Loucy (cell line): ENCODE measurements around the gene STMND1.

Experiments
- H2AFZ ChIP-seq: fragments of 200-600 bp; sonication (generic); 2 replicates; pipeline ENCODE4 v1.6.0; 2016; ENCODE audit warnings: antibody characterized with exemption, mild to moderate bottlenecking, low read length, moderate library complexity
- H3F3A ChIP-seq: fragments of 200-600 bp; 2 replicates; pipeline ENCODE4 v1.6.0; 2016; ENCODE audit warnings: antibody characterized with exemption, low read depth, mild to moderate bottlenecking
- H3K27me3 ChIP-seq: fragments of 200-600 bp; sonication (generic); 2 replicates; pipeline ENCODE4 v1.6.1; 2014; ENCODE audit warnings: low read length, mild to moderate bottlenecking; ENCODE audit not compliant: insufficient read depth, poor library complexity, severe bottlenecking
- H3K36me3 ChIP-seq: fragments of 200-600 bp; sonication (generic); 2 replicates; pipeline ENCODE4 v1.6.1; 2016; ENCODE audit warnings: low read length; ENCODE audit not compliant: insufficient read depth
- H3K4me1 ChIP-seq: fragments of 200-600 bp; sonication (generic); 2 replicates; pipeline ENCODE4 v1.5.1; 2014; ENCODE audit warnings: low read length, mild to moderate bottlenecking; ENCODE audit not compliant: insufficient read depth, poor library complexity, severe bottlenecking
- H3K4me2 ChIP-seq: fragments of 200-600 bp; sonication (generic); 2 replicates; pipeline ENCODE4 v1.6.0; 2014; ENCODE audit warnings: antibody characterized with exemption, low read length, low read depth, mild to moderate bottlenecking; ENCODE audit not compliant: poor library complexity, severe bottlenecking
- H3K4me3 ChIP-seq: fragments of 200-600 bp; sonication (generic); 2 replicates; pipeline ENCODE4 v1.5.1; 2014; ENCODE audit warnings: low read length, mild to moderate bottlenecking, mixed read lengths; ENCODE audit not compliant: poor library complexity, severe bottlenecking
- H3K79me2 ChIP-seq: fragments of 200-600 bp; sonication (generic); 2 replicates; pipeline ENCODE4 v1.6.1; 2014; ENCODE audit warnings: low read length; ENCODE audit not compliant: insufficient read depth
- H3K9ac ChIP-seq: fragments of 200-600 bp; sonication (generic); 2 replicates; pipeline ENCODE4 v1.6.0; 2014; ENCODE audit warnings: mild to moderate bottlenecking, low read depth, low read length, moderate library complexity; ENCODE audit not compliant: poor library complexity, severe bottlenecking
- H3K9me2 ChIP-seq: fragments of 200-600 bp; sonication (generic); replicated peaks from 2 replicates; pipeline ENCODE4 v1.6.1; 2016; ENCODE audit warnings: low read depth, low read length, mixed read lengths
- H3K9me3 ChIP-seq: fragments of 200-600 bp; sonication (generic); 2 replicates; pipeline ENCODE4 v1.6.1; 2014; ENCODE audit warnings: mild to moderate bottlenecking, antibody characterized with exemption, low read length, low read depth; ENCODE audit not compliant: insufficient read depth
- H4K20me1 ChIP-seq: fragments of 200-600 bp; sonication (generic); 2 replicates; pipeline ENCODE4 v1.6.0; 2014; ENCODE audit warnings: antibody characterized with exemption, low read length, mild to moderate bottlenecking; ENCODE audit not compliant: insufficient read depth, poor library complexity, severe bottlenecking
- EZH2phosphoT487 ChIP-seq: fragments of 200-600 bp; IDR thresholded peaks from 2 replicates; pipeline ENCODE4 v1.6.1; 2018; ENCODE audit warnings: antibody characterized with exemption, mild to moderate bottlenecking, moderate library complexity, borderline replicate concordance
- TF ChIP-seq, protein P1 (sequence below): fragments of 200-600 bp; sonication (generic); conservative IDR thresholded peaks from 2 replicates; pipeline ENCODE4 v1.5.1; 2014; ENCODE audit warnings: mild to moderate bottlenecking, antibody characterized with exemption, low read length

Gene STMND1

DNA sequence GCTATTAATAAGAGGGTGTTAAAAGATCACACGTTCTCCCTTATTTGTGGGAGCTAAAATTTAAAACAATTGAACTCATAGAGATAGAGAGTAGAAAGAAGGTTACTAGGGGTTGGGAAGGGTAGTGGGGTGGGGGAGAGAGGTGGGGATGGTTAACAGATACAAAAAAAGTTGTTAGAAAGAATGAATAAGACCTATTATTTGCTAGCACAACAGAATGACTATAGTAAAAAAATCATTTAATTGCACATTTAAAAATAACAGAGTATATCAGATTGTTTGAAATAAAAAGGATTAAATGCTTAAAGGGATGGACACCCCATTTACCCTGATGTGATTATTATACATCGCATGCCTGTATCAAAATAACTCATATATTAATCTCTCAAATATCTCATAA, 43.3 kb upstream of the STMND1 start:
- no peaks in the 10 kb centered on the region for H3F3A ChIP-seq
- H3K9ac ChIP-seq: no peak overlapping the region
- no peak overlapping the region for H3K4me2 ChIP-seq
- H3K79me2 ChIP-seq: no peaks in the 10 kb centered on the region
- H3K4me1 ChIP-seq: no peaks in the 10 kb centered on the region
- H3K9me3 ChIP-seq: no peaks in the 10 kb centered on the region
- H2AFZ ChIP-seq: no peak overlapping the region
- no peaks in the 10 kb centered on the region for H3K27me3 ChIP-seq
- no peak overlapping the region for H3K4me3 ChIP-seq
- TF ChIP-seq, protein P1, sequence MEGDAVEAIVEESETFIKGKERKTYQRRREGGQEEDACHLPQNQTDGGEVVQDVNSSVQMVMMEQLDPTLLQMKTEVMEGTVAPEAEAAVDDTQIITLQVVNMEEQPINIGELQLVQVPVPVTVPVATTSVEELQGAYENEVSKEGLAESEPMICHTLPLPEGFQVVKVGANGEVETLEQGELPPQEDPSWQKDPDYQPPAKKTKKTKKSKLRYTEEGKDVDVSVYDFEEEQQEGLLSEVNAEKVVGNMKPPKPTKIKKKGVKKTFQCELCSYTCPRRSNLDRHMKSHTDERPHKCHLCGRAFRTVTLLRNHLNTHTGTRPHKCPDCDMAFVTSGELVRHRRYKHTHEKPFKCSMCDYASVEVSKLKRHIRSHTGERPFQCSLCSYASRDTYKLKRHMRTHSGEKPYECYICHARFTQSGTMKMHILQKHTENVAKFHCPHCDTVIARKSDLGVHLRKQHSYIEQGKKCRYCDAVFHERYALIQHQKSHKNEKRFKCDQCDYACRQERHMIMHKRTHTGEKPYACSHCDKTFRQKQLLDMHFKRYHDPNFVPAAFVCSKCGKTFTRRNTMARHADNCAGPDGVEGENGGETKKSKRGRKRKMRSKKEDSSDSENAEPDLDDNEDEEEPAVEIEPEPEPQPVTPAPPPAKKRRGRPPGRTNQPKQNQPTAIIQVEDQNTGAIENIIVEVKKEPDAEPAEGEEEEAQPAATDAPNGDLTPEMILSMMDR: no peak
- no peak for TF ChIP-seq EZH2phosphoT487
- H3K9me2 ChIP-seq: no peaks in the 10 kb centered on the region
- no peaks in the 10 kb centered on the region for H4K20me1 ChIP-seq
- no peaks in the 10 kb centered on the region for H3K36me3 ChIP-seq

DNA sequence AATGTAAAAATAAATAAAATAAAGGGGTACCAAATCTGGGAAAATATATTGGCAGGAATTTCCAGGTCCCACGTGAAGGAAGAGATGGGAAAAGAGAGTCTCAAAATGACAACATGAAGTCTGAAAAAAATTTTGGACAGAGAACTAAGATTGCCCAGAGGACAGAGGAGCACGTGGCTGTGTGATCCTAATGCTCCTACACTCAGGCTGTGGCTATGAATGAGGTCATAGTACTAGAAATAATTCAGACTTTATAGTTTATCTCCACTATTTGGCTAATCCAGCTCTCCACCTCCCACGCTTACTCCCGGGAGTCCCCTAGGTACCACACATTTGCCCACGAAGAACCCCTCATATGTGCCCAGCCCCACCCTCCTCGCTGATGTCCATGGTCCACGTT, 42.8 kb upstream of the STMND1 start:
- H3K79me2 ChIP-seq: no peaks in the 10 kb centered on the region
- no peaks in the 10 kb centered on the region for H4K20me1 ChIP-seq
- no peaks in the 10 kb centered on the region for H3K36me3 ChIP-seq
- no peak overlapping the region for H2AFZ ChIP-seq
- no peak overlapping the region for H3K9ac ChIP-seq
- no peak overlapping the region for H3K4me3 ChIP-seq
- H3K9me2 ChIP-seq: no peaks in the 10 kb centered on the region
- no peaks in the 10 kb centered on the region for H3K27me3 ChIP-seq
- H3F3A ChIP-seq: no peaks in the 10 kb centered on the region
- H3K4me2 ChIP-seq: no peak overlapping the region
- no peaks in the 10 kb centered on the region for H3K4me1 ChIP-seq
- H3K9me3 ChIP-seq: no peaks in the 10 kb centered on the region
- TF ChIP-seq, protein P1: no peak
- no peak for TF ChIP-seq EZH2phosphoT487

DNA sequence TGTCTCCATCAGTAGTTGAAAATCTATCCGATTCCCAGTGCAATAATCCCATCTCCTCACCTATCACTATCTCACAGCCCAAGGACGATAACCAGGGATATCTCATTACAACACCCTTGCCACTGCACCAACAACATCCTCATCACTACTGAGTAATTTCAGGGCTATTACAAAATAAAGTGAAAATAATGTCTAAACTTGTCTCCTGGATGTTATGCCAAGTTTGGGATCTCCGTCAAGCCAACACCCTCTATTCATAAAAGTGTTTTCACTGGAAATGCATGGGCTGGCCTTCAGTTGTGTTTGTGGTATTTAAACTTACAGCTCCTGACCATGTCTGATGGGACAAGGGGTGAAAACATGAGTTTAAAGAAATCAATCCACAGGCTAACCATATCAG, 42.0 kb upstream of the STMND1 start:
- no peaks in the 10 kb centered on the region for H3K79me2 ChIP-seq
- no peaks in the 10 kb centered on the region for H3K36me3 ChIP-seq
- TF ChIP-seq, protein P1: no peak
- TF ChIP-seq EZH2phosphoT487: no peak
- H3K9me2 ChIP-seq: no peaks in the 10 kb centered on the region
- no peaks in the 10 kb centered on the region for H4K20me1 ChIP-seq
- H3K9me3 ChIP-seq: no peaks in the 10 kb centered on the region
- H3K27me3 ChIP-seq: no peaks in the 10 kb centered on the region
- H3K4me1 ChIP-seq: no peaks in the 10 kb centered on the region
- H3F3A ChIP-seq: no peaks in the 10 kb centered on the region
- no peak overlapping the region for H3K4me2 ChIP-seq
- H3K9ac ChIP-seq: no peak overlapping the region
- no peak overlapping the region for H3K4me3 ChIP-seq
- no peak overlapping the region for H2AFZ ChIP-seq
